Loucy (cell line): ENCODE measurements around the gene PRKN.

Experiments used
- H2AFZ ChIP-seq: fragments of 200-600 bp; sonication (generic); 2 replicates; pipeline ENCODE4 v1.6.0; 2016; ENCODE audit warnings: antibody characterized with exemption, mild to moderate bottlenecking, low read length, moderate library complexity
- H3F3A ChIP-seq: fragments of 200-600 bp; 2 replicates; pipeline ENCODE4 v1.6.0; 2016; ENCODE audit warnings: antibody characterized with exemption, low read depth, mild to moderate bottlenecking
- H3K27me3 ChIP-seq: fragments of 200-600 bp; sonication (generic); 2 replicates; pipeline ENCODE4 v1.6.1; 2014; ENCODE audit warnings: low read length, mild to moderate bottlenecking; ENCODE audit not compliant: insufficient read depth, poor library complexity, severe bottlenecking
- H3K36me3 ChIP-seq: fragments of 200-600 bp; sonication (generic); 2 replicates; pipeline ENCODE4 v1.6.1; 2016; ENCODE audit warnings: low read length; ENCODE audit not compliant: insufficient read depth
- H3K4me1 ChIP-seq: fragments of 200-600 bp; sonication (generic); 2 replicates; pipeline ENCODE4 v1.5.1; 2014; ENCODE audit warnings: low read length, mild to moderate bottlenecking; ENCODE audit not compliant: insufficient read depth, poor library complexity, severe bottlenecking
- H3K4me2 ChIP-seq: fragments of 200-600 bp; sonication (generic); 2 replicates; pipeline ENCODE4 v1.6.0; 2014; ENCODE audit warnings: antibody characterized with exemption, low read length, low read depth, mild to moderate bottlenecking; ENCODE audit not compliant: poor library complexity, severe bottlenecking
- H3K4me3 ChIP-seq: fragments of 200-600 bp; sonication (generic); 2 replicates; pipeline ENCODE4 v1.5.1; 2014; ENCODE audit warnings: low read length, mild to moderate bottlenecking, mixed read lengths; ENCODE audit not compliant: poor library complexity, severe bottlenecking
- H3K79me2 ChIP-seq: fragments of 200-600 bp; sonication (generic); 2 replicates; pipeline ENCODE4 v1.6.1; 2014; ENCODE audit warnings: low read length; ENCODE audit not compliant: insufficient read depth
- H3K9ac ChIP-seq: fragments of 200-600 bp; sonication (generic); 2 replicates; pipeline ENCODE4 v1.6.0; 2014; ENCODE audit warnings: mild to moderate bottlenecking, low read depth, low read length, moderate library complexity; ENCODE audit not compliant: poor library complexity, severe bottlenecking
- H3K9me2 ChIP-seq: fragments of 200-600 bp; sonication (generic); replicated peaks from 2 replicates; pipeline ENCODE4 v1.6.1; 2016; ENCODE audit warnings: low read depth, low read length, mixed read lengths
- H3K9me3 ChIP-seq: fragments of 200-600 bp; sonication (generic); 2 replicates; pipeline ENCODE4 v1.6.1; 2014; ENCODE audit warnings: mild to moderate bottlenecking, antibody characterized with exemption, low read length, low read depth; ENCODE audit not compliant: insufficient read depth
- H4K20me1 ChIP-seq: fragments of 200-600 bp; sonication (generic); 2 replicates; pipeline ENCODE4 v1.6.0; 2014; ENCODE audit warnings: antibody characterized with exemption, low read length, mild to moderate bottlenecking; ENCODE audit not compliant: insufficient read depth, poor library complexity, severe bottlenecking
- EZH2phosphoT487 ChIP-seq: fragments of 200-600 bp; IDR thresholded peaks from 2 replicates; pipeline ENCODE4 v1.6.1; 2018; ENCODE audit warnings: antibody characterized with exemption, mild to moderate bottlenecking, moderate library complexity, borderline replicate concordance
- TF ChIP-seq, protein P1 (sequence below): fragments of 200-600 bp; sonication (generic); conservative IDR thresholded peaks from 2 replicates; pipeline ENCODE4 v1.5.1; 2014; ENCODE audit warnings: mild to moderate bottlenecking, antibody characterized with exemption, low read length

The PRKN gene

DNA sequence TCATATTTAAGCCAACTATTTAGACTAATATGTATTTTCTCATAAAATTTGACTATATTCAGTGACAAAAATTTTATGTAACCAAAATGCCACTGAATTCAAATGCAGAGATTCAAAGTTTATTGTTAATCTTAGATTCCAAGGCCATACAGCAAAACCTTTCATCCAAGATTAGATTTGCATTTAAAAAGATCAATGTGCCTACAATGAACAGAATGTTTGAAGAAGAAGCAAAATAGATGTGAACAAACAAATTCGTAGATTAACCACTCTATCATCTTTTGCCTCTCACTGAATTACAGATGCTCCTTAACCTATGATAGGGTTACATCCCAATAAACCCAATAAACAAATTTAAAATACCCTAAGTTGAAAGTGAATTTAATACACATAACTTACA is 121.7 kb downstream of the PRKN start:
- no peaks in the 10 kb centered on the region for H3K9me2 ChIP-seq
- TF ChIP-seq, protein P1, sequence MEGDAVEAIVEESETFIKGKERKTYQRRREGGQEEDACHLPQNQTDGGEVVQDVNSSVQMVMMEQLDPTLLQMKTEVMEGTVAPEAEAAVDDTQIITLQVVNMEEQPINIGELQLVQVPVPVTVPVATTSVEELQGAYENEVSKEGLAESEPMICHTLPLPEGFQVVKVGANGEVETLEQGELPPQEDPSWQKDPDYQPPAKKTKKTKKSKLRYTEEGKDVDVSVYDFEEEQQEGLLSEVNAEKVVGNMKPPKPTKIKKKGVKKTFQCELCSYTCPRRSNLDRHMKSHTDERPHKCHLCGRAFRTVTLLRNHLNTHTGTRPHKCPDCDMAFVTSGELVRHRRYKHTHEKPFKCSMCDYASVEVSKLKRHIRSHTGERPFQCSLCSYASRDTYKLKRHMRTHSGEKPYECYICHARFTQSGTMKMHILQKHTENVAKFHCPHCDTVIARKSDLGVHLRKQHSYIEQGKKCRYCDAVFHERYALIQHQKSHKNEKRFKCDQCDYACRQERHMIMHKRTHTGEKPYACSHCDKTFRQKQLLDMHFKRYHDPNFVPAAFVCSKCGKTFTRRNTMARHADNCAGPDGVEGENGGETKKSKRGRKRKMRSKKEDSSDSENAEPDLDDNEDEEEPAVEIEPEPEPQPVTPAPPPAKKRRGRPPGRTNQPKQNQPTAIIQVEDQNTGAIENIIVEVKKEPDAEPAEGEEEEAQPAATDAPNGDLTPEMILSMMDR, result no peak
- TF ChIP-seq EZH2phosphoT487, result no peak
- H4K20me1 ChIP-seq, result no peaks in the 10 kb centered on the region
- no peaks in the 10 kb centered on the region for H3K27me3 ChIP-seq
- no peaks in the 10 kb centered on the region for H3K4me1 ChIP-seq
- H3K79me2 ChIP-seq, result no peaks in the 10 kb centered on the region
- H3K4me2 ChIP-seq, result no peak overlapping the region
- no peak overlapping the region for H2AFZ ChIP-seq
- H3K36me3 ChIP-seq, result no peaks in the 10 kb centered on the region
- no peak overlapping the region for H3K4me3 ChIP-seq
- no peaks in the 10 kb centered on the region for H3F3A ChIP-seq
- peaks cover 3% of the 10 kb centered on the region; the same call in 1 of the 2 replicates for H3K9me3 ChIP-seq
- H3K9ac ChIP-seq, result no peak overlapping the region

DNA sequence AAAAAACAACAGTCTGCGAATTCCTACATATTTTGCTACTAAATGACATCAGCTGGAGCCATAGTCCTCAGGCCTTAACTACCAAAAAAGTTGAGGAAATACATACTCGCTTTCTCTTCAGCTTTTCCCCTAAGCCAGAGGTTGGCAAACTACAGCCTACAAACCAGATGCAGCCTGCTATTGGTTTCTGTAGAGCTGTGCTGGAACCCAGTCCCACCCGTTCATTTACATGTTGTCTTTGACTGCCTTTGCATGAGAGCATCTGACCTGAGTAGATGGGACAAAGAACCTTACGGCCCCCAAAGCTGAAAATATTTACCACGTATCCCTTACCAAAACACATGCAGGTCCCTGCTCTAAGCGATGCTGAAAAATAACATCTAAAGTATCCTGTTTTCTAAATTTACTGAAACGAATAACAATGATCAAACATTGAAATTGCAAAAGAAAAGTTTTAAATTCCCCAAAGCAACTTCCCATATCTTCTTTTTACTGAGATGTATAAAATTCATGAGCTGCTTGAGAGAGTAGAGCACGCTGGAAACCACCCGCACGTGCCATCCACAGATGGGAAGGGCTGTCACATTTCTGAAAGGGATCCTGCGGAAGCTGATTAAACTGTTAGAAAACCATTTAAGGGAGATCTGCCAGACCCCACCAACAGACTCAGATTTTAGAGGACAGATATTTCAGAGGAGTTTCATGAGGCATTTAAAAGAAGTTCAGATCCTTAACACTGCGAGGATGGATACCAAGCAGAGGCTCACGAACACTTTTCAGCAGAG is 124.1 kb downstream of the PRKN start:
- no peaks in the 10 kb centered on the region for H3F3A ChIP-seq
- no peak overlapping the region for H3K9ac ChIP-seq
- no peaks in the 10 kb centered on the region for H3K27me3 ChIP-seq
- H3K4me3 ChIP-seq, result no peak overlapping the region
- no peak overlapping the region for H3K4me2 ChIP-seq
- TF ChIP-seq, protein P1, result no peak
- TF ChIP-seq EZH2phosphoT487, result no peak
- H4K20me1 ChIP-seq, result no peaks in the 10 kb centered on the region
- H3K36me3 ChIP-seq, result no peaks in the 10 kb centered on the region
- H3K79me2 ChIP-seq, result no peaks in the 10 kb centered on the region
- no peaks in the 10 kb centered on the region for H3K4me1 ChIP-seq
- peaks cover 3% of the 10 kb centered on the region; the same call in 1 of the 2 replicates for H3K9me3 ChIP-seq
- H3K9me2 ChIP-seq, result no peaks in the 10 kb centered on the region
- no peak overlapping the region for H2AFZ ChIP-seq

DNA sequence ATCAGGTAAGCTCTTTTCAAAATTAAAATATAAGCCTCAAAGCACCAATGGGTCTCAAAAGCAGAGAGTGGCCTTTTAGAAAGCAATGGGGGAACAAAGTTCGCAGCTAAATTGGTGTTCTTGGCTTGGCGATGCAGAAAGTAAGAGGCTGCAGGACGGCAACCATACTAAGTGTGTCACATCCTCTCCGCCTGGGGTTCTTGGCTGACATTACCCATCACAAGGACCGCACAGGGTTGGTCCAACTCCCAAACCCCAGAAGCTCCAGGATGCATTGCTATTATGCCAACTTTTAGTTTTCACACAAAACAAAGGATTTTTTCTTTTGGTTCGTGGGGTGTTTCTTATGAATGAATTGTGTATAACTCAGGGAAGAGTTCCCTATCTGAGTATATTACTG is 124.8 kb downstream of the PRKN start:
- no peak for TF ChIP-seq EZH2phosphoT487
- TF ChIP-seq, protein P1, result no peak
- Histone ChIP-seq H3F3A (no peaks in the 10 kb centered on the region), H3K9me3 (peaks cover 3% of the 10 kb centered on the region; the same call in 1 of the 2 replicates), H3K27me3 (no peaks in the 10 kb centered on the region), H3K4me1 (no peaks in the 10 kb centered on the region), H3K4me3 (no peak overlapping the region), H4K20me1 (no peaks in the 10 kb centered on the region), H3K9me2 (no peaks in the 10 kb centered on the region), H3K9ac (no peak overlapping the region), H2AFZ (no peak overlapping the region), H3K79me2 (no peaks in the 10 kb centered on the region), H3K36me3 (no peaks in the 10 kb centered on the region), H3K4me2 (no peak overlapping the region)
